Keratinocyte (primary cell): Measurements from ENCODE around the gene UPP1. TPM values are rescaled to one million over a fixed set of nuclear protein-coding genes. Genes with fewer than 3 reads are reported as not detected.

ENCODE experiments used
- DNase-seq: peaks from one replicate; pipeline ENCODE4 v3.0.0-alpha.2; 2011; ENCODE audit warnings: low read depth, missing footprints, low spot score
- FAIRE-seq: peaks from 2 replicates; lab custom pipeline; 2011; peaks lifted over from hg19 to GRCh38; lab: Jason Lieb, UNC
- H2AFZ ChIP-seq: 2 replicates; pipeline ENCODE4 v1.6.0; 2012; ENCODE audit warnings: low read length, control low read depth, inconsistent platforms; ENCODE audit not compliant: control insufficient read depth
- H3K27ac ChIP-seq: 2 replicates; pipeline ENCODE4 v1.5.1; 2011; ENCODE audit warnings: low read length; ENCODE audit not compliant: control insufficient read depth, insufficient read depth
- H3K27me3 ChIP-seq: 3 replicates; pipeline ENCODE4 v1.6.0; 2011; ENCODE audit warnings: low read length; ENCODE audit not compliant: control insufficient read depth, insufficient read depth; ENCODE audit errors: extremely low read depth
- H3K36me3 ChIP-seq, 2 experiments: 2 replicates in 1 of 2; 3 replicates in 1 of 2; pipeline ENCODE4 v1.5.1; 2011; ENCODE audit warnings: low read length in 2 of 2, mild to moderate bottlenecking in 1 of 2; ENCODE audit not compliant: control insufficient read depth in 2 of 2, insufficient read depth in 2 of 2; ENCODE audit errors: extremely low read depth in 1 of 2
- H3K4me1 ChIP-seq: 3 replicates; pipeline ENCODE4 v1.5.1; 2011; ENCODE audit warnings: low read length; ENCODE audit not compliant: control insufficient read depth, insufficient read depth; ENCODE audit errors: extremely low read depth
- H3K4me2 ChIP-seq: 3 replicates; pipeline ENCODE4 v1.6.0; 2011; ENCODE audit warnings: low read depth, low read length; ENCODE audit not compliant: control insufficient read depth, insufficient read depth; ENCODE audit errors: extremely low read depth
- H3K4me3 ChIP-seq, 3 experiments: fragments of 200-600 bp in 1 of 3; sonication (generic) in 1 of 3; 2 replicates in 2 of 3; 3 replicates in 1 of 3; pipeline ENCODE4 v1.5.1; 2011 to 2016; ENCODE audit warnings: low read length in 3 of 3, mild to moderate bottlenecking in 3 of 3, control low read depth in 2 of 3, inconsistent platforms in 1 of 3, low read depth in 1 of 3, mixed read lengths in 1 of 3, mixed run types in 1 of 3, moderate library complexity in 1 of 3; ENCODE audit not compliant: control insufficient read depth in 2 of 3, insufficient read depth in 2 of 3; ENCODE audit errors: extremely low read depth in 1 of 3
- H3K79me2 ChIP-seq: 2 replicates; pipeline ENCODE4 v1.6.0; 2012; ENCODE audit warnings: low read length; ENCODE audit not compliant: control insufficient read depth, insufficient read depth
- H3K9ac ChIP-seq: 3 replicates; pipeline ENCODE4 v1.6.0; 2011; ENCODE audit warnings: low read length; ENCODE audit not compliant: control insufficient read depth, insufficient read depth; ENCODE audit errors: extremely low read depth
- H3K9me1 ChIP-seq: 3 replicates; pipeline ENCODE4 v1.6.0; 2011; ENCODE audit warnings: low read length; ENCODE audit not compliant: control insufficient read depth, insufficient read depth; ENCODE audit errors: extremely low read depth
- H3K9me3 ChIP-seq: 2 replicates; pipeline ENCODE4 v1.5.1; 2012; ENCODE audit warnings: low read depth, low read length; ENCODE audit not compliant: control insufficient read depth
- H4K20me1 ChIP-seq: 3 replicates; pipeline ENCODE4 v1.6.0; 2011; ENCODE audit warnings: low read length; ENCODE audit not compliant: control insufficient read depth, insufficient read depth; ENCODE audit errors: extremely low read depth
- EZH2 ChIP-seq: IDR thresholded peaks from one replicate; pipeline ENCODE4 v1.6.1; 2012; ENCODE audit warnings: inconsistent platforms, mild to moderate bottlenecking, low read length, moderate library complexity
- dilution Hi-C: fragments of 300-500 bp; cut with MboI; formaldehyde crosslinking; loops from one replicate; pipeline ENCODE4 v1.7.0; 2020; ENCODE audit warnings: low sequenced_read_pairs; ENCODE audit not compliant: extremely low pct_ligation_motif_present
- polyA plus RNA-seq, 5 experiments: library from polyadenylated mRNA; depleted of rRNA in 3 of 5; stranded (reverse) in 3 of 5; stranded (forward) in 1 of 5; unstranded in 1 of 5; fragments of >200 nt; gene quantifications; 1 replicate in 1 of 5; 2 replicates in 3 of 5; 3 replicates in 1 of 5; pipeline versions ENCODE4 v1.2.1 to v1.2.3, GENCODE V29; 2011 to 2012; ENCODE audit warnings: missing spikeins in 2 of 5, low read depth in 1 of 5, low replicate concordance in 1 of 5
- TF ChIP-seq, protein P1 (sequence below), 3 experiments: IDR thresholded peaks in 1 of 3; conservative IDR thresholded peaks in 1 of 3; optimal IDR thresholded peaks in 1 of 3; 2 replicates in 2 of 3; 3 replicates in 1 of 3; pipeline versions ENCODE3 to v1.5.1; 2011; ENCODE audit warnings: low read length in 3 of 3, mild to moderate bottlenecking in 3 of 3, moderate library complexity in 2 of 3, control low read depth in 1 of 3, inconsistent platforms in 1 of 3; ENCODE audit not compliant: insufficient read depth in 2 of 3; ENCODE audit errors: extremely low read depth in 1 of 3

UPP1 gene
- polyA plus RNA-seq, 1 donor (not counting 4 experiments of a cell fraction or from before 2014, with no cell fraction given) = 202 TPM

DNA sequence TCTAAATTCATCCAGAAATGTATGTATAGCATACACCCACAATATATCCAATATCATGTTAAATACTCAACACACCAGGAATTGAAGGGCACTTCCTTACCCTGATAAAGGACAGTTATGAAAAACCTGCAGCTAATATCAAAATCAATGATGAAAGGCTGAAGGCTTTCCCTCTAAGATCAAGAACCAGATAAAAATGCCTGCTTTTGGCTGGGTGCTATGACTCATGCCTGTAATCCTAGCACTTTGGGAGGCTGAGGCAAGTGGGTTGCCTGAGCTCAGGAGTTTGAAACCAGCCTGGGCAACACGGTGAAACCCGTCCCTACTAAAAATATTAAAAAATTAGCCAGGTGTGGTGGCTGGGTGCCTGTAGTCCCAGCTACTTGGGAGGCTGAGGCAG, 21.6 kb upstream of the UPP1 start:
- no peak for TF ChIP-seq EZH2
- TF ChIP-seq, protein P1, sequence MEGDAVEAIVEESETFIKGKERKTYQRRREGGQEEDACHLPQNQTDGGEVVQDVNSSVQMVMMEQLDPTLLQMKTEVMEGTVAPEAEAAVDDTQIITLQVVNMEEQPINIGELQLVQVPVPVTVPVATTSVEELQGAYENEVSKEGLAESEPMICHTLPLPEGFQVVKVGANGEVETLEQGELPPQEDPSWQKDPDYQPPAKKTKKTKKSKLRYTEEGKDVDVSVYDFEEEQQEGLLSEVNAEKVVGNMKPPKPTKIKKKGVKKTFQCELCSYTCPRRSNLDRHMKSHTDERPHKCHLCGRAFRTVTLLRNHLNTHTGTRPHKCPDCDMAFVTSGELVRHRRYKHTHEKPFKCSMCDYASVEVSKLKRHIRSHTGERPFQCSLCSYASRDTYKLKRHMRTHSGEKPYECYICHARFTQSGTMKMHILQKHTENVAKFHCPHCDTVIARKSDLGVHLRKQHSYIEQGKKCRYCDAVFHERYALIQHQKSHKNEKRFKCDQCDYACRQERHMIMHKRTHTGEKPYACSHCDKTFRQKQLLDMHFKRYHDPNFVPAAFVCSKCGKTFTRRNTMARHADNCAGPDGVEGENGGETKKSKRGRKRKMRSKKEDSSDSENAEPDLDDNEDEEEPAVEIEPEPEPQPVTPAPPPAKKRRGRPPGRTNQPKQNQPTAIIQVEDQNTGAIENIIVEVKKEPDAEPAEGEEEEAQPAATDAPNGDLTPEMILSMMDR (optimal IDR thresholded peaks at IDR 0.05 in 1 of 3, IDR thresholded peaks at IDR 0.05 in 1 of 3, conservative IDR thresholded peaks at IDR 0.05 in 1 of 3; ENCODE audit: extremely low read depth in 1 of 3, insufficient read depth in 2 of 3, low read length in 3 of 3) = no peak
- H3K9me1 ChIP-seq = no peaks in the 10 kb centered on the region
- no peaks in the 10 kb centered on the region for H4K20me1 ChIP-seq
- no peaks in the 10 kb centered on the region for H3K79me2 ChIP-seq
- H3K4me2 ChIP-seq = no peak overlapping the region
- H3K27ac ChIP-seq = no peak overlapping the region
- no peak overlapping the region for H2AFZ ChIP-seq
- dilution Hi-C loops = no loop called here
- H3K36me3 ChIP-seq = no peaks in the 10 kb centered on the region
- H3K4me1 ChIP-seq = no peaks in the 10 kb centered on the region
- H3K9me3 ChIP-seq = no peaks in the 10 kb centered on the region
- FAIRE-seq (peak; percentile 70), DNase-seq (no peak)
- no peak overlapping the region for H3K4me3 ChIP-seq
- H3K9ac ChIP-seq = no peak overlapping the region
- no peaks in the 10 kb centered on the region for H3K27me3 ChIP-seq

DNA sequence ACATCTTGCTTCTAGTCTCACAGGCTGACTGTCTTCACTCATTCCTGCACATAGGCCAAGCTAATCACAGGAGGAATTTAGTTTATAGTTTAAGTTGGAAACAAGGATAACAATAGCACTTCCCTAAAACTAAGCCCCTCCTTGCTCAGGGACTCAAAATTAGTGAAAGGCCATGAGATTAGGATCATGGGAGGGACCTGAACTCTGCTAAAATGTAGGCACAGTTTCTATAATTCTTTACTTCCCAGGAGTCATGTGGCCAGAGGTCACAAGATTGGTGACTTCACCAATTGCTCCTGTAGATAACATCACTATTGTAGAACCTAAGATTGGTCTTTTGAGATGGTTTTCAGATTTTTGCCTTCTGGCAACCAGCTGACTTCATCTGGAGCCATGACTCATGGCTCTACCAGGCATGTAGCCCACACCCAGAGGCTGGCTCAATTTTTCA, 14.8 kb upstream of the UPP1 start:
- Histone ChIP-seq H3K9me3 (no peaks in the 10 kb centered on the region), H3K4me2 (peak overlapping the region; percentile 22), H2AFZ (peak overlapping the region; percentile 63), H3K27ac (no peak overlapping the region), H3K36me3 (no peaks in the 10 kb centered on the region), H3K9me1 (no peaks in the 10 kb centered on the region), H3K79me2 (no peaks in the 10 kb centered on the region), H3K4me3 (no peak overlapping the region), H4K20me1 (no peaks in the 10 kb centered on the region), H3K27me3 (no peaks in the 10 kb centered on the region), H3K9ac (no peak overlapping the region), H3K4me1 (peaks cover 12% of the 10 kb centered on the region)
- TF ChIP-seq, protein P1 (optimal IDR thresholded peaks at IDR 0.05 in 1 of 3, IDR thresholded peaks at IDR 0.05 in 1 of 3, conservative IDR thresholded peaks at IDR 0.05 in 1 of 3; ENCODE audit: extremely low read depth in 1 of 3, insufficient read depth in 2 of 3, low read length in 3 of 3) = no peak
- no peak for TF ChIP-seq EZH2
- DNase-seq (no peak), FAIRE-seq (peak; percentile 32)
- dilution Hi-C loops = no loop called here
